ENCODE measurements around the gene C6orf132. TPM values are rescaled to one million over a fixed set of nuclear protein-coding genes. Genes with fewer than 3 reads are reported as not detected.
A peak's percentile ranks its signal among the peaks of the same experiment; 100 is the strongest.

Gene C6orf132
- total and polyA plus RNA-seq, 2 donors from 2014 or later = 5.6 to 42.7 TPM

DNA sequence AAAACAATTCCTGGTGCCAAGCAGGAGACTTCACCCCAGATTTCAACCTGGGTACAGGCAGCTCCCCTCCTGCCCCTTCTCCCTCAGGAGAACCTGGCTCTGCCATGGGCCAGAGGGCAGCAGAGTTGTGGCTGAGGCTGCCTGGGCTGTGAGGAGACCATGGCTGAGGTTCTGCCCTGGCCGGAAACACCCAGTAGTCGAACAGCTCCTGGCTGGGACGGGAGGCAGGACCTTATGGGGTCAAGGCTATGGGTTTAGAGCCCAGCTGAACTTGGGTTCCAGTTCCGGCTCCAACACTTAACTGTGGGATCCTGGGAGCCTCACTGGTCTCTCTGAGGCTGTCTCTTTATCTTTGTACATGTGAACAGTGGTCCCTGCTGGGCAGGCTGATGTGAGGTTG is 8.5 kb downstream of the C6orf132 start:
- Histone ChIP-seq H3K27me3 (ENCODE audit: control insufficient read depth, insufficient read depth, low read length) (no peaks in the 10 kb centered on the region), H3K27ac (ENCODE audit: low read depth in 2 of 2, low read length in 2 of 2) (no peak overlapping the region), H3K9me3 (ENCODE audit: control insufficient read depth in 2 of 3, insufficient read depth in 1 of 3, low read length in 3 of 3) (no peaks in the 10 kb centered on the region), H3K36me3 (ENCODE audit: control insufficient read depth in 2 of 3, insufficient read depth in 3 of 3, low read length in 3 of 3) (no peaks in the 10 kb centered on the region), H3K9ac (ENCODE audit: low read length in 3 of 3) (no peak overlapping the region), H3K4me1 (ENCODE audit: control insufficient read depth in 2 of 3, insufficient read depth in 2 of 3, low read depth in 1 of 3, low read length in 3 of 3) (peaks cover 0 to under 1% (median 0%) of the 10 kb centered on the region in 3 donors), H3K4me3 (ENCODE audit: low read length in 3 of 3) (no peak overlapping the region)
- FAIRE-seq (no peak), DNase-seq (peak in 1 of 5 donors; percentile 31)
- TF ChIP-seq, protein P1, sequence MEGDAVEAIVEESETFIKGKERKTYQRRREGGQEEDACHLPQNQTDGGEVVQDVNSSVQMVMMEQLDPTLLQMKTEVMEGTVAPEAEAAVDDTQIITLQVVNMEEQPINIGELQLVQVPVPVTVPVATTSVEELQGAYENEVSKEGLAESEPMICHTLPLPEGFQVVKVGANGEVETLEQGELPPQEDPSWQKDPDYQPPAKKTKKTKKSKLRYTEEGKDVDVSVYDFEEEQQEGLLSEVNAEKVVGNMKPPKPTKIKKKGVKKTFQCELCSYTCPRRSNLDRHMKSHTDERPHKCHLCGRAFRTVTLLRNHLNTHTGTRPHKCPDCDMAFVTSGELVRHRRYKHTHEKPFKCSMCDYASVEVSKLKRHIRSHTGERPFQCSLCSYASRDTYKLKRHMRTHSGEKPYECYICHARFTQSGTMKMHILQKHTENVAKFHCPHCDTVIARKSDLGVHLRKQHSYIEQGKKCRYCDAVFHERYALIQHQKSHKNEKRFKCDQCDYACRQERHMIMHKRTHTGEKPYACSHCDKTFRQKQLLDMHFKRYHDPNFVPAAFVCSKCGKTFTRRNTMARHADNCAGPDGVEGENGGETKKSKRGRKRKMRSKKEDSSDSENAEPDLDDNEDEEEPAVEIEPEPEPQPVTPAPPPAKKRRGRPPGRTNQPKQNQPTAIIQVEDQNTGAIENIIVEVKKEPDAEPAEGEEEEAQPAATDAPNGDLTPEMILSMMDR (IDR thresholded peaks at IDR 0.05; ENCODE audit: borderline replicate concordance, extremely low read depth, insufficient read depth) = no peak
- intact Hi-C loops (cut with DNase I) = no loop called here

DNA sequence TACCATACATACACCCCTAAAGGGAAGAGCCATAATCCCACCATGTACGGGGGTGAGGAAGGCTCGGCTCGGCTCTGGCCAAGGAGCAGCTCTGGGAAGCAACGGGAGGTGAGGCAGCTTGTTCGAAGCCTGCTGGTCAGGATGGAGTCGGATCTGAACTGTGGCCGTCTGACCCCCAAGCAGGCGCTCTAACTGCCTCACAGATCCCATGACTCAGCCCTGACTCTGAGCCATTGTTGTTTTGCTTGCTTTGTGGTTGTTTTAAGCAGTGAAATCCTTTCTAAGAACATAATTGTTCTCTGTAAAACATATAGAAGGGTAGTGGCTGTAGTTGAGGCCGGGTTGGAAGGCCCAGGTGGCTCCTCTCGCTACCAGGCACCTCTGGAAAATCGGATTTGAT is 10.9 kb downstream of the C6orf132 start:
- no peak overlapping the region for H3K4me3 ChIP-seq (ENCODE audit: low read length in 3 of 3)
- H3K9me3 ChIP-seq (ENCODE audit: control insufficient read depth in 2 of 3, insufficient read depth in 1 of 3, low read length in 3 of 3) = no peaks in the 10 kb centered on the region
- TF ChIP-seq, protein P1 (IDR thresholded peaks at IDR 0.05; ENCODE audit: borderline replicate concordance, extremely low read depth, insufficient read depth) = no peak
- peaks cover 0 to 2% (median 0%) of the 10 kb centered on the region in 3 donors for H3K4me1 ChIP-seq (ENCODE audit: control insufficient read depth in 2 of 3, insufficient read depth in 2 of 3, low read depth in 1 of 3, low read length in 3 of 3)
- no peak overlapping the region for H3K27ac ChIP-seq (ENCODE audit: low read depth in 2 of 2, low read length in 2 of 2)
- H3K27me3 ChIP-seq (ENCODE audit: control insufficient read depth, insufficient read depth, low read length) = no peaks in the 10 kb centered on the region
- intact Hi-C loops (cut with DNase I) = no loop called here
- DNase-seq = no peak
- no peak overlapping the region for H3K9ac ChIP-seq (ENCODE audit: low read length in 3 of 3)
- no peaks in the 10 kb centered on the region for H3K36me3 ChIP-seq (ENCODE audit: control insufficient read depth in 2 of 3, insufficient read depth in 3 of 3, low read length in 3 of 3)
- FAIRE-seq = no peak

DNA sequence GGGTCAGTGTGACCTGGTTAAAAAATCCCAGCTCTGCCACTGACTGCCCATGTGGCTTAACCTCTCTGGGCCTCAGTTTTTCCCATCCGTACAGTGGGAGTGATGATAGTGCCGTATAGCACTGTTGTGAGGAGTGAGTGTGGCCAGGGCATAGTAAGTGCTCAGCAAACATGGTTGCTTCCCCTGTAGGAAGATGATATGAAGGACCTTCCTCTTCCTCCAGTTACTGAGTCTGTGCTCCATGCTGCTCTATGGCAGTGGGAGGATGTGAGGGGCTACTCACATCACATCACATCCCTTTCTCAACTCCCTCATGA is 13.1 kb downstream of the C6orf132 start:
- no peak overlapping the region for H3K4me3 ChIP-seq (ENCODE audit: low read length in 3 of 3)
- H3K9me3 ChIP-seq (ENCODE audit: control insufficient read depth in 2 of 3, insufficient read depth in 1 of 3, low read length in 3 of 3) = no peaks in the 10 kb centered on the region
- H3K27me3 ChIP-seq (ENCODE audit: control insufficient read depth, insufficient read depth, low read length) = no peaks in the 10 kb centered on the region
- no peak overlapping the region for H3K27ac ChIP-seq (ENCODE audit: low read depth in 2 of 2, low read length in 2 of 2)
- H3K36me3 ChIP-seq (ENCODE audit: control insufficient read depth in 2 of 3, insufficient read depth in 3 of 3, low read length in 3 of 3) = no peaks in the 10 kb centered on the region
- TF ChIP-seq, protein P1 (IDR thresholded peaks at IDR 0.05; ENCODE audit: borderline replicate concordance, extremely low read depth, insufficient read depth) = no peak
- intact Hi-C loops (cut with DNase I) = no loop called here
- H3K9ac ChIP-seq (ENCODE audit: low read length in 3 of 3) = no peak overlapping the region
- DNase-seq (no peak), FAIRE-seq (no peak)
- peaks cover 0 to 2% (median 0%) of the 10 kb centered on the region in 3 donors for H3K4me1 ChIP-seq (ENCODE audit: control insufficient read depth in 2 of 3, insufficient read depth in 2 of 3, low read depth in 1 of 3, low read length in 3 of 3)
